SK-N-MC (cell line): ENCODE results near the gene SERHL2.
"Not testable (repeated sequence)": the region's sequence is repeated elsewhere in the genome, so short reads cannot be mapped to it uniquely, and the experiment has no call there.

Experiments
- DNase-seq: peaks from one replicate; pipeline ENCODE4 v3.0.0-alpha.2; 2011; ENCODE audit warnings: low read depth, low spot score
- H3K27ac ChIP-seq: fragments of 200-600 bp; sonication (generic); 2 replicates; pipeline ENCODE4 v1.5.1; 2016; ENCODE audit warnings: mixed run types
- H3K36me3 ChIP-seq: fragments of 200-600 bp; sonication (generic); 2 replicates; pipeline ENCODE4 v1.6.1; 2017; ENCODE audit warnings: antibody characterized with exemption, low read length, mixed read lengths; ENCODE audit not compliant: insufficient read depth
- H3K4me3 ChIP-seq: fragments of 200-600 bp; sonication (generic); 2 replicates; pipeline ENCODE4 v1.5.1; 2016
- H3K9ac ChIP-seq: fragments of 200-600 bp; sonication (generic); 2 replicates; pipeline ENCODE4 v1.8.0; 2017; ENCODE audit warnings: mixed run types, mixed read lengths; ENCODE audit not compliant: insufficient read length
- H3K9me3 ChIP-seq: fragments of 200-600 bp; sonication (generic); 2 replicates; pipeline ENCODE4 v1.6.1; 2017; ENCODE audit warnings: low read depth, mild to moderate bottlenecking, antibody characterized with exemption, low read length, moderate library complexity, mixed read lengths
- EZH2 ChIP-seq: fragments of 200-600 bp; sonication (generic); IDR thresholded peaks from one replicate; pipeline ENCODE4 v1.6.1; 2017; ENCODE audit warnings: antibody characterized with exemption
- FOXP2 ChIP-seq: optimal IDR thresholded peaks from 2 replicates; pipeline ENCODE3; 2011; ENCODE audit warnings: mild to moderate bottlenecking, moderate library complexity; ENCODE audit not compliant: insufficient read depth; ENCODE audit errors: extremely low read length, control extremely low read depth
- POLR2AphosphoS5 ChIP-seq: IDR thresholded peaks from 2 replicates; pipeline ENCODE4 v1.6.1; 2012; ENCODE audit warnings: mild to moderate bottlenecking, low read depth, low read length, borderline replicate concordance

The SERHL2 gene

DNA sequence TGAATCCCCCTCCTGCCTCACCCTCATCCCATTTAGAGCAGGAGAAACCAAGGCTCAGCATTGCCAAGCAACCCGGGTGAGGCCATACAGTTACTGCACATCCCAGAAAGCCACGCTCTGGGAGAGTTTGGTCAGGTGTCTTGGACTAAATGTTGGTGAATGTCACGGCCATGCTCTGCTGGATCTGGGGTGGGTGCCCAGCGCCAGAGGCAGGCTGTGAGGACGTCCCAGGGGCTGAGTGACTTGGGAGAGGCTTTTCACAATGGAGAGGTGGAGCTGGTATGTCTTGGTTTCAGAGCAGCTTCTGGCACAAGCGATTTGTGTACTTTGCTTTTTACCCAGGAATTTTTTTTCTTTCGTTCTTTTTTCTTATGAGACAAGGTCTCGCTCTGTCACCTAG is 6.6 kb downstream of the SERHL2 start:
- Histone ChIP-seq H3K9me3 (no peaks in the 10 kb centered on the region), H3K4me3 (no peak overlapping the region), H3K9ac (no peak overlapping the region), H3K36me3 (no peaks in the 10 kb centered on the region), H3K27ac (no peak overlapping the region)
- DNase-seq: no peak
- TF ChIP-seq FOXP2: no peak
- no peak for TF ChIP-seq EZH2
- no peak for TF ChIP-seq POLR2AphosphoS5

DNA sequence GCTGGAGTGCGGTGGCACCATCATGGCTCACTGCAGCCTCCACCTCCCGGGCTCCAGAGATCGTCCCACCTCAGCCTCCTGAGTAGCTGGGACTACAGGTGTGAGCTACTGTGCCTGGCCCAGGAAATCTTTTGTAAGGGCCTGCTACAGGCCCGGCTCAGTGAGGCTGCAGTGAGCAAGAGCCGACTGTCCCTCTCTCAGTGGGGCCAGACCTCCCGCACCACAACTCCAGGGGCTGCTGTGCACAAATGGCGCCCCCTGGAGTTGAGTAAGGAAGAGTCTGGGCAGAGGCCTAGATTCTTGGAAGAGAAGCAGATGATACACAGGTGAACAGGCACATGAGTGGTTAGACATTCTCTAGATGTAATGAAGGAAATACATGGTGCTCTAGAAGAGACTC is 7.0 kb downstream of the SERHL2 start:
- no peak overlapping the region for H3K4me3 ChIP-seq
- H3K27ac ChIP-seq: no peak overlapping the region
- H3K9me3 ChIP-seq: no peaks in the 10 kb centered on the region
- H3K36me3 ChIP-seq: no peaks in the 10 kb centered on the region
- H3K9ac ChIP-seq: no peak overlapping the region
- TF ChIP-seq POLR2AphosphoS5 (no peak), EZH2 (no peak), FOXP2 (no peak)
- no peak for DNase-seq

DNA sequence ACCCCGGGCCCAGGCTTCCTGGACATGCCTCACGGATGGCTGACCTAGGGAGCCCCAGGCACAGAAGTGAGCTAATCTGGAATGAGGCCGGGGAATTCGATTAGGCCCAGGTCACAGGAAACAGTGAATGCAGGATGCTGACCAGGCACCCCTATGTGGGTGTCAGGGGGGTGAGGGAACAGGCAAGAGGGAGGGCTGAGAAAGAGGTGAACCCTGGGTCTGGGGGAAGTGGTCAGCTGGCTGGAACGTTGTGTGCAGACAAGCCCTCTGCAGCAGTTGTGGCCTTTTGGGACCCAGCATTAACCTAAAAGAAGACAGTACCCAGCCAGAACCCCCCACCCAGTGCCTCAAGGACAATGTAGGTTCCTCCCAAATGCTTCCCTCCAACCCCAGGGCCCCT is 8.1 kb downstream of the SERHL2 start:
- Histone ChIP-seq H3K9ac (no peak overlapping the region), H3K27ac (no peak overlapping the region), H3K9me3 (no peaks in the 10 kb centered on the region), H3K36me3 (no peaks in the 10 kb centered on the region), H3K4me3 (no peak overlapping the region)
- DNase-seq: no peak
- no peak for TF ChIP-seq POLR2AphosphoS5
- no peak for TF ChIP-seq FOXP2
- TF ChIP-seq EZH2: no peak

DNA sequence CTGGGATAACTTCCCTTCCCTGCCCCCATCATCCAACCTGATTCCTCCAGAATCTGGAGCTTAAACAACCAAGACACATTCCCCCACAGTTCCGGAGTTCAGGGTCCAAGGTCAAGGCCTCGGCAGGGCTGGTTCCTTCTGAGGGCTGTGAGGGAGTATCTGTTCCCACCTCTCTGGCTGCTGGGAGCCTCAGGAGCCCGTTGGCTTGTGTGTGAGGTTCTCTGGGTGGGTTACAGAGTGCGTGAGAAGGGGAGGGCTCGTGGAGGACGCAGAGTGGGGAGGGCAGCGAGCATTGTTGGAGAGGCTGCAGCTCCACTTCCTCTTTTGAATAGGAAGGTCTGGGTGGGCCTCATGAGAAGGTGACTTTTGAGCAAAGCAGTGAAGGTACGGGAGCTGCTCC is 8.5 kb downstream of the SERHL2 start:
- Histone ChIP-seq H3K27ac (no peak overlapping the region), H3K4me3 (no peak overlapping the region), H3K36me3 (no peaks in the 10 kb centered on the region), H3K9me3 (no peaks in the 10 kb centered on the region), H3K9ac (no peak overlapping the region)
- no peak for DNase-seq
- TF ChIP-seq FOXP2 (no peak), POLR2AphosphoS5 (no peak), EZH2 (no peak)

DNA sequence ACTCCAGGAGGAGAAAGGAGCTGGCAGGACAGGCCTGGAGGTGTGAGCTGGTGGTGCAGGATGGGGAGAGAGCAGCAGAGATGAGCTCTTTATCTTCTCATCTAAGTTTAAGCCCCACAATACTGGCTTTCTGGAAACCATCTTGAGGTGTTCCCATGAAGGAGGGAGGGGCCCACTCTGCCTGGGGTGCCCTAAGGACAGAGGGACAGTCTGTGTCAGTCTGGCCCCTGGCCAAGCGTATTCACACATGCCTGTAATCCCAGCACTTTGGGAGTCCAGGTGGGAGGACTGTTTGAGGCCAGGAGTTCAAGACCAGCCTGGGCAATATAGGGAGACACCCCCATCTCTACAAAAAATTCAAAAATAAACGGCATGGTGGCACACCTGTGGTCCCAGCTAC is 8.9 kb downstream of the SERHL2 start:
- Histone ChIP-seq H3K36me3 (no peaks in the 10 kb centered on the region), H3K9ac (no peak overlapping the region), H3K4me3 (no peak overlapping the region), H3K27ac (no peak overlapping the region), H3K9me3 (no peaks in the 10 kb centered on the region)
- no peak for DNase-seq
- TF ChIP-seq FOXP2 (no peak), EZH2 (no peak), POLR2AphosphoS5 (no peak)

DNA sequence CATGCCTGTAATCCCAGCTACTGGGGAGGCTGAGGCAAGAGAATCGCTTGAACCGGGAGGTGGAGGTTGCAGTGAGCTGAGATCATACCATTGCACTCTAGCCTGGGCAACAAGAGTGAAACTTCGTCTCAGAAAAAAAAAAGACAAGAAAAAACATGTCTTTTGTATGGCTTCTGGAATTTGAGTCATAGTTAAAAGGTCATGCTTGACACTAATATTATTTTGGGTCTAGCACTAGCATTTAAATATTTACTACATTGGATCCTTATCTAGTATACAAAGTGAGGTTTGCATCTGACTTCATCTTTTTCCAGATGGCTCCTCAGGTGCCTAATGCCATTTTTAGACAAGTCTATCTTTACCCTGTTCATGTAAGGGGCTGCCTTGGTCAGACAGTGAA is 10.2 kb downstream of the SERHL2 start:
- H3K36me3 ChIP-seq, H3K9ac ChIP-seq, H3K4me3 ChIP-seq, H3K27ac ChIP-seq, H3K9me3 ChIP-seq, DNase-seq: not testable (repeated sequence)

DNA sequence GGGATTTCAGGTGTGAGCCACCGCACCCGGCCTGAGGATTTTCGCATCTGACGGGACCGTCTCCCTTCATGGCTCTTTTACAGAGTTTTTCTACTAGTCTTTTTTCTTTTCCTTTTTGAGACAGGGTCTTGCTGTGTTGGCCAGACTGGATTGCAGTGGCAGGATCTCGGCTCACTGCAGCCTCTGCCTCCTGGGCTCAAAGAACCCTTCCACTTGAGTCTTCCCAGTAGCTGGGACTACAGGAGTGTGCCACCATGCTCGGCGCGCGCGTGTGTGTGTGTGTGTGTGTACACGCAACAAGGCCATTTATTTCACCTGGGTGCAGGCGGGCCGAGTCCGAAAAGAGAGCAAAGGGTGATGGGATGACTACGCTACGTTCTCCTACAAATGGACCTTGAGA is 10.9 kb downstream of the SERHL2 start:
- H3K9ac ChIP-seq: no peak overlapping the region
- no peak overlapping the region for H3K4me3 ChIP-seq
- no peaks in the 10 kb centered on the region for H3K9me3 ChIP-seq
- DNase-seq: no peak
- TF ChIP-seq EZH2: no peak
- no peak for TF ChIP-seq POLR2AphosphoS5
- no peak for TF ChIP-seq FOXP2
- H3K36me3 ChIP-seq: no peaks in the 10 kb centered on the region
- H3K27ac ChIP-seq: no peak overlapping the region

DNA sequence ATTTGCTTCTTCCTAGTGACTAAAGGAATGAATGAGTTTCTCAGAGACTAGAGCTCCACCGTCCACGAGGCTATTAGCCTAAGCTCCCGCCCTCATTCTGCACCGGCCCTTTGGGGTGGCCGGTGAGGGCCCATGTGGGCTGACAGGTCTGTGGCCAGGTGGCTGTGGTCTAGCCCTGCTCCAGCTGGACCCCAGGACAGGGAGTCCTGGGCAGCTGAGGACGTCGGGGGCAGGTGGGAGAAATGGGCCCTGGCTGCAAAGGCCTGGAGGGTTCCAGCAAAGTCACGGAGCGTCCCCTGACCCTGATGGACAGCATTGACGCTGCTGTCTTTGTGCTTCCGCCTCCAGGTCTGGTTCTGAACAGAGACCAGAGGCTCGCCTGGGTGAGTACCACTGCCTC is 12.2 kb downstream of the SERHL2 start:
- TF ChIP-seq EZH2: no peak
- no peak for TF ChIP-seq FOXP2
- TF ChIP-seq POLR2AphosphoS5: no peak
- Histone ChIP-seq H3K9me3 (no peaks in the 10 kb centered on the region), H3K9ac (no peak overlapping the region), H3K27ac (no peak overlapping the region), H3K36me3 (no peaks in the 10 kb centered on the region), H3K4me3 (no peak overlapping the region)
- DNase-seq: no peak

DNA sequence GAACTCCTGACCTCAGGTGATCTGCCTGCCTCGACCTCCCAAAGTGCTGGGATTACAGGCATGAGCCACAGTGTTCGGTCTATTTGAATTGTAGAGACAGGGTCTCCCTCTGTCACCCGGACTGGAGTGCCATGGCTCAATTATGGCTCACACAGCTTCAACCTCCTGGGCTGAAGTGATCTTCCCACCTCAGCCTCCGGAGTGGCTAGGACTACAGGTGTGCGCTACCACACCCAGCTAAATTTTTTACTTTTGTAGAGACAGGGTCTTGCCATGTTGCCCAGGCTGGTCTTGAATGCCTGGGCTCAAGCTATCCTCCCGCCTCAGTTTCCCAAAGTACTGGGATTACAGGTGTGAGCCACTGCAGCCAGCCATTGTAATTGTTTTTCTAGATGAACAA is 14.2 kb downstream of the SERHL2 start:
- not testable (repeated sequence) for H3K9ac ChIP-seq, H3K4me3 ChIP-seq, H3K27ac ChIP-seq, H3K36me3 ChIP-seq, H3K9me3 ChIP-seq, DNase-seq

DNA sequence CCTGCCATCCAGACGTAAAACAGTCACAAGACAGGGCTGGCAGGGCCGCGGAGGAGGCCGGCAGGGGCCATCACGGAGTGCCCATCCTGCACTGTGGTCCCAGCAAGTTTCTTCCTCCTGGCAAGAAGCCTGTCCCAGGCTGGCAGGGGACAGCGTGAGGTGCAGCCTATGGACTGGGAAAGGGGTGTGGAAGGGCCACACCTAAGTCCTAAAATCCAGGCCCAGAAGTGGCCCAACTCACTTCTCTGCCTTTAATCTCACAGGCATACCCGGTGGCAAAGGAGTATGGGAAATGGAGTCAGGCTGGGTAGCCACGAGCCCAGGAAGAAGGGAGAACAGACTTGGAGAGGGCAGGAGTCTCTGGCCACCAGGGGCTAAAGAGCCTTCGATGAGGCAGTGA is 16.8 kb downstream of the SERHL2 start:
- not testable (repeated sequence) for H3K9me3 ChIP-seq, H3K36me3 ChIP-seq, DNase-seq, H3K9ac ChIP-seq, H3K4me3 ChIP-seq, H3K27ac ChIP-seq

DNA sequence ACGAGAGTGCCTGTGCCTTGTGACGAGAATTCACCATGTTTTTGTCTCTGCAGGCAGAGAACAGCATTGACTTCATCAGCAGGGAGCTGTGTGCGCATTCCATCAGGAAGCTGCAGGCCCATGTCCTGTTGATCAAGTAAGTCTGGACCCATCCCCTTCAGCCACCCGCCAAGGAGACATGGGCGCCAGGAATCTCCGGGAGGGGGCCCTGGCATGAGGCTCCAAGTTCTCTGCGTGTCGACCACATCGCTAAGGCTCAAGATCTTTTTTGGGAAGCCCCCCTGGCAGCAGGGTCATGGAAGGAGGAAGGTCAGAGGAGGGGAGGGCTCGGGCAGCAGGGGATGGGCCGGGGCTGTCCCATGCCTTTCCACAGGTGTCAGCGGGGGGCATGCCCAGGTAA is 17.3 kb downstream of the SERHL2 start:
- H3K27ac ChIP-seq, H3K9me3 ChIP-seq, H3K36me3 ChIP-seq, H3K9ac ChIP-seq, H3K4me3 ChIP-seq, DNase-seq: not testable (repeated sequence)

DNA sequence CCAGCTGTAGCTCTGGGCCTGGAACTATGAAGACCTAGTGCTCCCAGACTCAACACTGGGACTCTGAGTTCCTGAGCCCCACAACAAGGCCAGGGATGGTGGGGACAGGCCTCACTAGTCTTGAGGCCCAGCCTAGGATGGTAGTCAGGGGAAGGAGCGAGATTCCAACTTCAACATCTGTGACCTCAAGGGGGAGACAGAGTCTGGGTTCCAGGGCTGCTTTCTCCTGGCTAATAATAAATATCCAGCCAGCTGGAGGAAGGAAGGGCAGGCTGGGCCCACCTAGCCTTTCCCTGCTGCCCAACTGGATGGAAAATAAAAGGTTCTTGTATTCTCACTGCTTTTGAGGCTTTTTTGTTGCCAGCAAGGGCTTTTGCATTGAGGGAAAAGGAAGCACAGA is 20.3 kb downstream of the SERHL2 start:
- not testable (repeated sequence) for DNase-seq, H3K27ac ChIP-seq, H3K4me3 ChIP-seq, H3K9me3 ChIP-seq, H3K9ac ChIP-seq
- peaks cover 22% of the 10 kb centered on the region for H3K36me3 ChIP-seq

DNA sequence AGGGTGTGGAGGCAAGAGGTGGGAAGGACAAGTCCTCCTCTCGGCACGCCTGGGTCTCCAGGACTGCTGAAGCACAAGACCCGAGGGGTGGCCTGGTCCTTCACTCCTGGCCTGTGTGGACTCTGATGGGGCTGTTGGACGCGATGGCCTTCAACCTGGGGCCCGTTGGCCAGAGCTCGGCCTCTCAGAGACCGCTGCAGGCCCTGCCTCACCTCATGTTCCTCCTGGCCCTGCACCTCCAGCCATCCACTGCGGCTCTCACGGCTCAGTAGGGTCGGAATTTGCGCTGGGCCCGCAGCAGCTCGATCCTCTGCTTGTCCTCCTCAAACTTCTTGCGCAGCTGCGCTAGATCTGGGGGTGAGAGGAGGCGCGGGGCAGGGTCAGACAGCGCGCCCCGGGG is 20.7 kb downstream of the SERHL2 start:
- not testable (repeated sequence) for DNase-seq, H3K27ac ChIP-seq, H3K9ac ChIP-seq, H3K9me3 ChIP-seq, H3K4me3 ChIP-seq
- peaks cover 25% of the 10 kb centered on the region for H3K36me3 ChIP-seq
